Stimulated activated CD8-positive, alpha-beta memory T cell treated with anti-CD3 and anti-CD28 coated beads, Interleukin-4, amount 100 ng/mL, for 24 hours (primary cell): ENCODE measurements around the gene MISP.

ENCODE experiments used
- DNase-seq: peaks from one replicate; pipeline ENCODE4 v3.0.0-alpha.2; 2020; ENCODE audit warnings: low read depth

Gene MISP

DNA sequence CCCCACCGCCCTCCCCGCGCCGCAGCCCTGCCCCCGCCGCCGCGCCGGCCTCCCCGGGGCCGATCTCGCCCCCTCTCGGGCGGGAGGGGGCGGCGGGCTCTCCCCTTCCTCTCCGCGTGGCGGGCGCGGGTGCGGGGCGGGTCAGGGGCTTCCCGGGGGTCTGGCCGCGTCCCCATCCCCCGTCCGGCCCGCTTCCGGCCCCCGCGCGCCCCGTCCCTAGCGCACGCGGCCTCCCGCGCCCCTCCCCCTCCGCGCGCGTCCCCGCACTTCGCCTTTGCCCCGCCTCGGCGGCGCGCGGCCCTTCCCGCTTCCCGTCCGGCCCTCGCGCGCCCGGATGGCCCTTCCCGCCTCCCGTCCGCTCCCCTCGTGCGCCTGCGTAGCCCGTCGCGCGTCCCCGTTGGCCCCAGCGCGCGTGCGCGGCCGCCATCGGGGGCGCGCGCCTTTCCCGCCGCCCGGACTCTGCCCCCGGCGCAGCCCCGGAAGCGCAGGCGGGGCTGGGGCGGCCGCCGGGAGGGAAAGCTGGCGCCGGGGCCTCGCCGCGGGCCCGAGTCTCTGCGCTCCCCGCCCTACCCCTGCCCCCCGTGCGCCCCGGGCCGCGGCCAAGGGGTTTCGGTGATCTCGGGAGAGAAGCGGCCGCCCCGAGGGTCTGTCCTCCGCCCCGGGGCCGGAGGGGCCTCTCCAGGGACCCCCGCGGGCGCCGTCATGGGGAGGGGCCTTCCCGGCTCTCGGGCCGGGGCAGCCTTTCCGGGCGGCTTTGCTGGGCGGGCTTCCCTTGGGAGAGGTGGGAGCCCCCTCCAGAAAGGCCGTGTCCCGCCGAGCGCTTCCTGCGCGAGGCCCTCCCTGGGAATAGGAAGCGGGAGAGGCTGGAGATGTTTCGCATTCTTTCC, 46.9 kb downstream of the MISP start:
- peak; percentile 85 for DNase-seq

DNA sequence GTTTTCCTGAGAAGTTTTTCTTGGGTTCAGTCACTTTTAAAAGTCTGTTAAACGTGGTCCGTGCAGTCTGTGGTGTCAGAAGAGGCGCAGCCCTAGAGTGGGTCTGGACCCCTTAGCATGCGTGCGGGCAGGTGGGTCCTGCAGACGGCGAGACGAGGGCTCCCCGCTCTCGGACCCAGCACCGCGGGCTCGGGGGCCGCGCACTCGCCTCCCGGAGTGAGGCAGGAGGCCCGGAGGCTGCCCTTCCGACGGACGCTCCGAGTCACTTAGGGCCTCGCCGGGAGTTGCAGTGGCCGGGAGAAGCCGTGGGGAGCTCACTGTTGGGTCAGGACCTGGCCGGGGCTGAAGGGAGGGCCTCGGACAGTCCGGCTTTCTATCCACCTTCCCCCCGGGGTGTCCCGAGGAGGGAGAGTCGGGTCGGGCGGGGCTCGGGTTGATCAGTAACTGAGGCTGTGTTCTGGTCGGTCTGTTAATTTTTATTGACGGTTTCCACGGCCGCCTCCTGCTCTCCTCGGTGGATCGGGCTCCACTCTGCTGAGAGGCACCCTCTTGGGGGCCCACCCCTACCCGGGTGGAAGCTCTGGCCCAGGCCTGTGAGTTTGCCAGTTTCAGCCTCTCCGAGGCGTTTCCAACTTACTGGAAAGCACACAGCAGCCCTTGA, 47.6 kb downstream of the MISP start:
- no peak for DNase-seq

DNA sequence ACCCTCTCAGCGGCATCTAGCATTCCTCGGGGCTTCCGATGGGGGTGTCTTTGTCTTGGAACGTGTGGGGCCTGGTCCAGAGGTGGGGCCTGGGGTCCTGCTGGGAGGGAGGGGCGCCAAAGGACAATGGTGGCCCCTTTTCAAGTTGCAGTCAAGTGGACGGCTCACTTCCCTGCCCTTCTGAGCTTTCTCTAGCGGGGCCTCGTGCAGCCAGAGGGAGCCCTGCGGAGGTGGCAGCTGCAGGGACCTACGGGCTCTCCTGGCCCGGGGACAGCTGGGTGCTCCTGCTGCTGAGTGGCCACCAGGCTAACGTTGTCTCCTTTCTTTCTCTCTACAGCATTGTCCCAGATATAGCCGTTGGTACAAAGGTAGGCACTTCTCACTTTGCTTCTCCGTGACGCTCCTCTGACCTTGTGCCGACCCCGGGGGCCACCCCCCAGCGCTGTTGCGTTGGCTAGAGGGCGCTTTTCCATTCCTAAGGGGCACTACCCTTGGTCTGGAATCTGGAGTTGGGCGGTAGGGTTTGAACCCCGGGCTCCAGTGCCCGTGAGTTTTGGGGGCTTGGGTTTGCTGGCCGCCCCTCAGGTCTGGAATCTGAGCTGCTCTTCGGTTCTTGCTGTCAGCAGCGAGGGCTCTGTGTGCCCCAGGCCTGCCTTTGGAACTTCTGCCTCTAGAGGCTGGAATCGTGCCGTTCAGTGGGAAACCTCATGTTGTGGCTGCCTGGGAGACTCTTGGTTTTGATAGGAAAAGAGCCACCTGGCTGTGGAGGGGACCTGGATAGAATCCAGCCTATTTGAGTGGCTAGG, 48.4 kb downstream of the MISP start:
- no peak for DNase-seq

DNA sequence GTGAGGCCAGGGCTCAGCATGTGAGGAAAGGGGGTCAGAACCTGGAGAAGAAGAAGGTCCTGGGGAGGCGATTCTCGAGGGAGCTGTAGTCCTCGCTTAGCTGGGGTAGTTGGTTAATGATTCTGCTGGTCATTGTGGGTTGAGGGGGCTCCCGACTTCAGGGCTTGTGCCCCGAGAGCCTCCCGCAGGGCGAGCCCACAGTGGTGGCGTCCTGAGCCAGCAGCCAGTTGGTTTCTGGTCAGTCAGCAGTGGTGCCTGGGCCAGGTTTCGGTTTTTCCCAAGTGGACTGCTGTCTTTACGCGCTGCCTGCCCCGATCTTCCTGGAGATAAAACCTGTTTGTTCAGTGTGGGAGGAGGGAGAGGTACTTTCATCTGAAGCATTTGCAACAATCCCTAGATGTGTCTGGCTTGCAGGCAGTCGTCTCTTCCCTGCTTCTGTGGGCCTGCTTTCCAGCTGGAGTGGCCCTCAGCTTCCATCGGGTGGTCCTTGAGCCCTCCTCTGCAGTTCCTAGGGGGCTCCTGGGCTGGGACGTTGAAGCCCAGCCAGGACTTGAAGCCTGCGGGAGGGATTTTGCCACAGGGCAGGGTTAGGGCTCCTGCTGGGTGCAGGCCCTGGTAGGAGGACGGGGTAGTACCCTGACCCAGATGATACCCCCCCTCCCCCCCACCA, 49.6 kb downstream of the MISP start:
- DNase-seq, result no peak

DNA sequence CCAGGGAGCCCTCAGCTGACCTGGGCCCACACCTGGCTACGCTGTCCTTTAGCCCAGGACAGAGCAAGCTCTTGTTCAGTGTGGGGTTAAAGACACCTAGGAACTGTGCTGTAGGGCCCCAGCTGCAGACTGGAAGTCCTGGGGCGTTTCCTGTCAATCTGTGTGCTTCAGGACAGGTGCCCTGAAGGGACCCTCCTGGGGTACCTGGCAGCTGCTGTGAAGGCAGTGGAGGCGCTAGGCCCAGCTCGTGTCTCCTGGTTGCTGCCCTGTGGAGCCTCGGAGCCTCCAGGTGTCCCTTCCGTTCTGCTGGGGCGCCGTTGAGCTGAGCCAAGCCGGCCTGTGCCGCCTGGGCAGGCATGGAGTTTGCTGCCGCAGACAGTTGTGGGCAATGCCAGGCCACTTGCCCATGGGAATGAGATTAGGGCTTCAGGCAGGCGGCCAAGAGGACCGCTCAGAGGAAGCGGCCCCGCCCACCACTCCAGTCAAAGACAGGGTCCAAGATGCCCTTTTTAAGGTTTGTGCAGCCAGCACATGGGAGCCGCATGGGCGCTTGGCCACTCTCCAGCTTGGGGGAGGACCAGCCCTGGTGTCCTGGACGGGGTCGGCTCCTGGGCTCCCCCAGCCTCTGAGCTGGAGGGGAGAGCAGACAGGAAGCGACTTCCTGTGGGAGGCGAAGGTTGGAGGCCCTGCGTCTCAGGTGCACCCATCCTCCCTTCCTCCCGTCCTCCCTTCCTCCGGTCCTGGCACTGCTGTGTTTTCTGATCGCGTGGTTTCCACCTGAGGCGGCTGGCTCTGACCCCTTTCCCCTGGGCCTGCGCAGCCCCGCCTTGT, 50.3 kb downstream of the MISP start:
- no peak for DNase-seq

DNA sequence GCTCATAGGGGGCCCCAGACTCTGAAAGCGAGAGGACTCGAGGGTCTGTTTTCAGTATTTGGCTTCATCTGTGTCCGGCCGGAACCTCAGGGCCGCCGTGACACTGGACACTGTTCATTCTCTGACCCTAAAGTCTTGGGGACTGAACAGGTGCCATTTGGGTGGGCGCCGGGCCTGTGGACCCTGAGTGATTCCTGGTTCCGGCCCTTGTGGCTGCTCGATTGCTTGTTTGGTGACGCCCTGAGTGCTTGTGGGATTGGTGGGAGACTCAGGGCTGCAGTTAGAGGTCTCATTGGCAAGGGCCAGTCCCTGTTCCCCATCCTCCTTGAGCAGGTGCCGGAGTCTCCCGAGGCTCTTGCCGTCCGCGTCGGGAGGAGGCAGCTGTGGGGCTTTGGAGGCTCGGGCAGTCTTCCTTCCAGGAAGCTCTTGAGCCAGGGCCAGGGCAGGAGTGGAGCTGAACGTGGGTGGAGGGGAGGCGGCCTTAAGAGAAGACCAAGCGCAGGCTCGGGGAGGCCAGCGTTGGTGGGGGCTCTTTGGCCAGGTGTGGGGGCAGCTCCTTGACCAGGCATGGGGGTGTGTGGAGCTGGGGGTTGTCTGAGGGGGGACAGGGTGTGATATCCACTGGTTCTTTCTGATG, 51.1 kb downstream of the MISP start:
- no peak for DNase-seq

DNA sequence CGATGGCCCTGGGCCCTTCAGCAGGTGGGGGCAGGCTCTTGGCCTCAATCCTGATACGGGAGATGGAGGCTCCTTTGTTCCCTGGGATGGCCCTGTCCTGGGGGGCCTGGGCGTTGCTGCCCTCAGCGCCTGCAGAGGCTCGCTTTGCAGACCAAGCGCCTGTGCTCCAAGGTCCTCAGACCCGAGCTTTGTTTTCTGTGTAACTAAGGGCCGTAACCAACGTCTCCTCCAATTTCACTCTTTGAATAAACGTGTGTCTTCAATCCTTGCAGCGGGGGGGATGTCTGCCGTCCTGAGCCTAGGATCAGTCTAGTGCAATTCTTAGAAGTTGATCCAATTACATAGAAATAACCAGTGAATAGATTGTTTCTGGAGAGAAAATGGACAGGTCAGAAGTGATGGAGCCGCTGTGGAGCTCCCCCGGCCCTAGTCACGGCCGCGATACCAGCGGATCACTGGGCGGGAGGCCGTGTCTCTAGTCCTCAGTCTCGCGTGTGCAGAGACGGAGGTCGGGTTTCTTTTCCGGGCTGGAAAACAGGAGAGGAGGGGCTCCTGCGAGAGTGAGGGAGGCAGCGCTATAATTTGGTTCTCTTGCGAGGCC, 51.7 kb downstream of the MISP start:
- no peak for DNase-seq

DNA sequence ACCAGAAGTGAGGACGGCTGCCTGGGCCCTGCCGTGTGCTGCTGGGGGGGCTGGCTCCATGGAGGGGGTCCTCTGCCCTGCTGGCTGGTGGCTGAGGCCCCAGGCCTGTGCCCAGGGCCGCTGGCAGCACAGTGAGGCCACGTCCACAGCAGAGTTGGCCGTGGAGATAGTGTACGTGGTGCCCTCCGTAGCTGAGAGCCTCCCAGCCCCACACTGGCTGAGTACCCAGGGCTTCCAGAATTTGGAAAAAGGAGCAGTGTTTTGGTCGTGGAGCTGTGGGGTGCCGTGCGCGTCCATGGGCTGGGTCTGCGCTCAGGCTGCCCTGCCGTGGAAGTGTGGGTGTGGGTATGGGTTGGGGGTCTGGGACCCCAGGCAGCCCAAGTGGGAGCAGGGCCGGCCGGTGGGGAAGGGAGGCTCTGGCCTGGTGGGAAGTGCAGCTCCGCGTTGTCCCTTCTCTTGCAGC, 52.2 kb downstream of the MISP start:
- no peak for DNase-seq

DNA sequence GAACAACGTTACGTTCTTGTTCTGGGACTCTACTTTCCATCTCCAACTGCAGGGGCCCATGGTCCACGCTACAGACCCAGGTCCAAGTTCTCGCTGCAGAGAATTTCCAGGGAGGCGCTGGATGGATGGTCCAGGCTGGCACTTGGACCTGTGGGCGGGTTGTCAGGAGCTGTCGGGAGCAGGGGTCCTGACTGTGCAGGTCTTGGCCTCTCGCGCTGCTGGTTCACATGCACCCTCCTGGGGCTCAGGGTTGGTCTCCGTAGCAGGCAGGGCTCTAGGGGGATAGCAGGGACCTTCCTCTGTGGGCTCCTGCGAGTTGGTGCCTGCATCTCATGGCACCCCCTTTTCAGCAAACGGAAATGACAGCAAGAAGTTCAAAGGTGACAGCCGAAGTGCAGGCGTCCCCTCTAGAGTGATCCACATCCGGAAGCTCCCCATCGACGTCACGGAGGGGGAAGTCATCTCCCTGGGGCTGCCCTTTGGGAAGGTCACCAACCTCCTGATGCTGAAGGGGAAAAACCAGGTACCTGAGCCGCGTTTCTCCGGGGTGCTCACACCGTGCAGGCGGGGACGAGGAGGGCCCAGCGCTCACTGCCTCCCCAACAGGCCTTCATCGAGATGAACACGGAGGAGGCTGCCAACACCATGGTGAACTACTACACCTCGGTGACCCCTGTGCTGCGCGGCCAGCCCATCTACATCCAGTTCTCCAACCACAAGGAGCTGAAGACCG, 52.9 kb downstream of the MISP start:
- DNase-seq, result no peak

DNA sequence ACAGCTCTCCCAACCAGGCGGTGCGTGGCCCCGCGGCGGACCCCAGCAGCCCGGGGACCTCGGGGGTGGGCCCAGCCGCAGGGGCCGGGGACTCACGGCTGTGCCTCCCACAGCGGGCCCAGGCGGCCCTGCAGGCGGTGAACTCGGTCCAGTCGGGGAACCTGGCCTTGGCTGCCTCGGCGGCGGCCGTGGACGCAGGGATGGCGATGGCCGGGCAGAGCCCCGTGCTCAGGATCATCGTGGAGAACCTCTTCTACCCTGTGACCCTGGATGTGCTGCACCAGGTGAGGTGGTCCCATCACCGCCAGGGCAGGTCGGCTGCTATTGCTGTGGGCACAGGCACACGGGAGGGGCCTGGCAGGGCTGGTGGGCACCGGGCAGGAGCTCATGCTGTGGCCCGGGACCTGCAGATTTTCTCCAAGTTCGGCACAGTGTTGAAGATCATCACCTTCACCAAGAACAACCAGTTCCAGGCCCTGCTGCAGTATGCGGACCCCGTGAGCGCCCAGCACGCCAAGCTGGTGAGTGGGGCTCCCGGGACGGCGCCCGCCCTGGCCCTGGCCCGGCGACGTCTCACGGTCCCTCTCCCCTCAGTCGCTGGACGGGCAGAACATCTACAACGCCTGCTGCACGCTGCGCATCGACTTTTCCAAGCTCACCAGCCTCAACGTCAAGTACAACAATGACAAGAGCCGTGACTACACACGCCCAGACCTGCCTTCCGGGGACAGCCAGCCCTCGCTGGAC, 53.7 kb downstream of the MISP start:
- no peak for DNase-seq

DNA sequence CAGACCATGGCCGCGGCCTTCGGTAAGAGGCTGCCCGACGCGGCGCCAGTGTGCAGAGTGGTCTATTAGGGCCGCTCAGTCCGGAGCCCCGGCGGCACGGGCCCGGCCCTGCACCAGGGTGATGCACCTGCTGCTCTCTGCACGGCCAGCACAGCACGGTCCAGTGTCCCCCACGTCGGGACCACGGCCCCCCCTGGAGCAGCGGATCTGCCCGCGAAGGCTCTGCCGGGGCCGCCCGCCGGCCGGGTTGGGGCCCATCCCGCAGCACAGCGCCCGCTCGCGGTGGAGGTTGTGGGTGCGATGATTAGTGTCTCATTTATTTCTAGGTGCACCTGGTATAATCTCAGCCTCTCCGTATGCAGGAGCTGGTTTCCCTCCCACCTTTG, 54.2 kb downstream of the MISP start:
- DNase-seq, result no peak

DNA sequence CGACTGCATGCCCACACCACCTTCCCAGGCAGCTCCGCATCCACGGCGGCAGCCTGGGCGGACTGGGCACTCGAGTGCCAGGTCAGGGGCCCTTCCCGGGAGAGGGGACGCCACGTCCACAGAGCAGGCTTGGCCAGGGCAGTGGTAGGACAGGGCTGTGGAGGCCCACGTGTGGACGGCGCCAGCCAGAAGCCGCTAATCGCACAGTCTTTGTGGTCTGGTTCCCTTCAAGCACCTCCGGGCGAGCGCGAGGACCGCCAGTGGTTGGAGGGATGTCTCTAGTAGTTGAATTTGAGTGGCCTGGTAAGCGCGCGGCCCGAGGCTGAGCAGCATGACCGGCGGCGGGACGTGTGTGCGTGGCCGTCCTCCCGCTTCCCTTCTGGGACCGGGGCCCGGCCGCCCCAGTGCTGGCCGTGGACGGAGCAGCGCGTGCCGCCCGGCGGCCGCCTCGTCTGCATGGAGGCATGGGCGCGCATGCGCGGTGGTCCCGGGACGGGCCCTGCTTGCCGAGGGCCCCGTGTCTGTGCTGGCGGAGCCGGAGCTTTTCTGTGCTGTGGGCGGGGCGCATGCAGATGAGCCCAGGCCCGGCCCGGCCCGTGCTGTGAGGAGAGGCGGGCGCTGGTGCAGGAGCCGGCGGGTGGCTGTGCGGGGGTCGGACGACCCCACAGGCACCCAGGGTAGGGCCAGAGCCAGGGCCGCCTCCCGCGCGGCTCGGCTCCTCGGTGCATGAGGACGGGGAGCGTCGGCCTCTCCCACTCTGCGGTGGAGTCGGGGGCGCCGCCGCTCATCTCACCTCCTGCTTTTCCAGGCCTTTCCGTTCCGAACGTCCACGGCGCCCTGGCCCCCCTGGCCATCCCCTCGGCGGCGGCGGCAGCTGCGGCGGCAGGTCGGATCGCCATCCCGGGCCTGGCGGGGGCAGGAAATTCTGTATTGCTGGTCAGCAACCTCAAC, 55.0 kb downstream of the MISP start:
- no peak for DNase-seq

DNA sequence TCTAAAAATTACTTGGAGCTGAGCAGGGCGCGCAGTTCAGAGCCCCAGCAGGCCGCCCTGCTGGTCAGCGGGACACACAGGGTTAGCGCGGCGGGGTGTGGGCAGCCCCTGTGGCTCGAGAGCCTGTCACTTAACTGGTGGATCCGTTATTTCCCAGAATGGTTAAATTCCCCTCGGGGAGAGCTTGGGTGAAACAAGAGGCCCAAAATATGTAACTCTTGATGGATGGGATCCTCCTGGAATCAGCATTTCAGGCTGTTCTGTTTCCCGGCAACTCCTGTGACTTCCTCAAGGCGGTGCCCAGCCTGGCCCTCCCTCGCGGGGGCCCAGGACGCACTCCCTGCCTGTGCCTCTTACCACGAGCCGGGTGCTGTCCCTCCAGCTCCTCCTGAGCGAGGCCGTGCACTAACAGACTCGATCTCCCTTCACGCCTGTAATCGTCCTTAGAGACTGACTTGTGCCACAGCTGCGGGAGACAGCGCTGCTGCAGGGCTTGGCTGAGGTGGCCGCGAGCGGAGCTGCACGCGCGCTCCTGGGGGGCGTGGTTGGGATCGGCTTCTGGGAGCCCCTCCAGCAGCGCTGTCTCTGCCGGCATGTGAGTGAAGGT, 56.0 kb downstream of the MISP start:
- no peak for DNase-seq

DNA sequence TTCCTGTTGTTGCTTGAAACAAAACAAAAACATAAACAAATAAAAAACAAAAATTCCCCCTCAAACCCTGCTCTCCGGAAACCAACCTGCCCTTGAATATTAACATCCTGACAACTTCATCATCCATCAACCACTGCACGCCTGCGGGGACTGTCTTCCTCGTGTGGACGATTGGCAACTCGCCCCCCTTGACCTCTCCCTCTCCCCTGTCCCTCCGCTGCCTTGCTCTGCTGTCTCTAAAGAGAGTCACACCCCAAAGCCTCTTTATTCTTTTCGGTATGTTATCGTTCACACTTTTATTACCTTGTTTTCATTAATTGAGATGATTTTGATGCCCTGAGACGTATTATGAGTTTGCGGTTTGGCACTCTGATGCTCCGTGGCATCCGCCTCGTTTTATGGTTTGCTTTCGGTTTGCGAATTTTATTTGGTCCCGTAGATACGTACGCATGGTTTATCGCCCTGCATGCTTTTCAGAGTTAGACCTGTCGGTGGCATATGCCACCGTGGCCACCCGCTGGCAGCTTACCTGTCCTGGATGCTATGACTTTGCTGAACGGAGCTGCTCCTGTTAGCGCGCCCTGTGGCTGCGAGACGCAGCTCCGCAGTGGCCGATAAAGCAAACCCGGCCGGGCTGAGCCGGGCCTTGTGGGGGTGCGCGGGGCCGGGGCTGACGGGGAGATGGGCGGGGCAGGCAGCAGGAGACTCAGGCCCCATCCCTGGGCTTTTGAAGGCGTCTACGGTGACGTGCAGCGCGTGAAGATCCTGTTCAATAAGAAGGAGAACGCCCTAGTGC, 56.9 kb downstream of the MISP start:
- DNase-seq, result no peak

DNA sequence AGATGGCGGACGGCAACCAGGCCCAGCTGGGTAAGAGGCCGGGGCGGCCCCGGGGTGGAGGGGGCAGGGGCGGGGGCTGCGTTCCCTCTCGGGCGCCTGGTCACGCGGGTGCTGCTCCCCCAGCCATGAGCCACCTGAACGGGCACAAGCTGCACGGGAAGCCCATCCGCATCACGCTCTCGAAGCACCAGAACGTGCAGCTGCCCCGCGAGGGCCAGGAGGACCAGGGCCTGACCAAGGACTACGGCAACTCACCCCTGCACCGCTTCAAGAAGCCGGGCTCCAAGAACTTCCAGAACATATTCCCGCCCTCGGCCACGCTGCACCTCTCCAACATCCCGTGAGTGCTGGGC, 57.5 kb downstream of the MISP start:
- DNase-seq, result no peak

DNA sequence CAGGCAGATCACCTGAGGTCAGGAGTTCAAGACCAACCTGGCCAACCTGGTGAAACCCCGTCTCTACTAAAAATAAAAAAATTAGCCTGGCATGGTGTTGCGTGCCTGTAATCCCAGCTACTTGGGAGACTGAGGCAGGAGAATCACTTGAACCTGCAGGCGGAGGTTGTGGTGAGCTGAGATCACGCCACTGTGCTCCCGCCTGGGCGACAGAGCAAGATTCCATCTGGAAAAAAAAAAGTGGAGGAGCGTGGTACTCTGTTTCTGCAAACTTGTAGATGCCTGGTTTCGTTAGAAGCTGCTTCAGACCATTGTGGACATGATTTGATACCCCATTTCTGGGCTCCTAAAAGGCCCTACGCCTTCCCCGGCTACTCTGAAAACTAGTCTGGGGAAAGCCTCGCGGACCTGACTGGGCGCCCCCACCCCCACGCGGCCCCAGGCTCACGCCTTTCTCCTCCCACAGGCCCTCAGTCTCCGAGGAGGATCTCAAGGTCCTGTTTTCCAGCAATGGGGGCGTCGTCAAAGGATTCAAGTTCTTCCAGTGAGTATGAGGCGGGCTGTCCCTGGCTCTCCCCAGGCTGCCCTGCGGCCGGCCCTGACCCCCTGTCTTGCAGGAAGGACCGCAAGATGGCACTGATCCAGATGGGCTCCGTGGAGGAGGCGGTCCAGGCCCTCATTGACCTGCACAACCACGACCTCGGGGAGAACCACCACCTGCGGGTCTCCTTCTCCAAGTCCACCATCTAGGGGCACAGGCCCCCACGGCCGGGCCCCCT, 59.4 kb downstream of the MISP start:
- no peak for DNase-seq
